ENCODE results near the gene SP1.

SP1 gene

GRCh38 chr12:53452159-53453077 lies 72.4 kb downstream of the SP1 start:
- peak; percentile 88 for DNase-seq

DNA sequence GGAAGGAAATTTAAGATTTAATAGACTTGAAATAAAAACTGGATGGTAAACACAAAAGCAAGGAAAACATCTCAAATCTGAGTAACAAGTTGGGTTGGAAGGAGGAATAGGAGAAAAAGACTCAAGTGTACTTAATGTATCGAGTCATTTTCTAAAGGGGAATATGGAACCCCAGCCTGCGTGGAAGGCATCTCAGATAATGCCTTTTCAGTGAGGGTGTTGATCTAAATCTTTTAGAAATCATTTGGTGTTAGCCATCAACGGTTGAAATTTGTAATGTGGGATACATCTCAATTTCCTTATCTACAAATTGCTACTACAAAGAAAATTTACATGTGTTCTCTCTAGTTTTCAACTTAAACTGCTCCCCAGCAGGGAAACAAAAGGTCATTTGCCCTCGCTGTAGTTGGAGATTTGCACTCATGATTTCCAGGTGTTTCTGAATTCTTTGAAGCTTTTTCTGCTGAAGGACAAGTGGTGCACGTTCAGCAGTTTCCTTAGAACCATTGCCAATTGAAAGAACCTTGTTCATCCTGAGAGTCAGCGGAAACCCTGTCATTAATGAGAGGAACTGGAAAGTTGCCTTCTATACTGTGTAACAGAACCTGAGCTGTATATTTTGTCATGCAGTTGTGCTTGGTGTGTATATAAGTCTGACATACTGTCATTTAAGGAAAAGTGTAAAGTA lies 74.1 kb downstream of the SP1 start:
- no peak for DNase-seq

DNA sequence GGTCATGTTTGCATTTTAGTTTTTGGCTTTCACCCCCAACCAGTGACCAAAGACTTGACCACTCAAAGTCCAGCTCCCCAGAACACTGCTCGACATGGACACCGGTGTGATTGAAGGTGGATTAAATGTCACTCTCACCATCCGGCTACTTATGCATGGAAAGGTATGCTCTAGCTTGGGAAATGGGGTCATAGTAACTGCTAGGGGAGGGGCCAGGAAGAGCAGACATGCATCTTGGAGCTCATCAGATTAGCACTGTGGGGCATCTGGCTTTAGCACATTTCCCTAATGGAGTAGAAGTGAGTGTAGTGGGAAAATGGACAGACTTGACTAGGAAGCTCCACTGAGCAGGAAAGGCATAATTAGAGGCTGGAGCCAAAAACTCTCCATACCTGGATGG lies 74.7 kb downstream of the SP1 start:
- no peak for DNase-seq

GRCh38 chr12:53456654-53457366 lies 76.8 kb downstream of the SP1 start:
- no peak for DNase-seq

- no peak for DNase-seq
Measured at GRCh38 chr12:53459097-53459496, 79.1 kb downstream of the SP1 start.

- no peak for DNase-seq
Measured at GRCh38 chr12:53461059-53461458, 81.1 kb downstream of the SP1 start.

DNA sequence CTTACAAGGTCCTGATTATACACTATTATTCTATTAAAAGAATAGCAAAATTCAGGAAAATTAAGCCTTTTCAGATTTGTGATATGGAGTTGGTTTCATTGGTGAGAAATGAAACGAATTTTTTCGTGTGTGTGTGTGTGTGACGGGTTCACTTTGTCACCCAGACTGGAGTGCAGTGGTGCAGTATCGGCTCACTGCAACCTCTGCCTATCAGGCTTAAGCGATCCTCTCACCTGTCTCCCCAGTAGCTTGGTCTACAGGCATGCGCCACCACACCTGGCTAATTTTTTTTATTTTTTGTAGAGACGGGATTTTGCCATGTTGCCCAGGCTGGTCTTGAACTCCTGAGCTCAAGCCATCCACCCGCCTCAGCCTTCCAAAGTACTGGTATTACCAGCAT lies 81.6 kb downstream of the SP1 start:
- no peak for DNase-seq

DNA sequence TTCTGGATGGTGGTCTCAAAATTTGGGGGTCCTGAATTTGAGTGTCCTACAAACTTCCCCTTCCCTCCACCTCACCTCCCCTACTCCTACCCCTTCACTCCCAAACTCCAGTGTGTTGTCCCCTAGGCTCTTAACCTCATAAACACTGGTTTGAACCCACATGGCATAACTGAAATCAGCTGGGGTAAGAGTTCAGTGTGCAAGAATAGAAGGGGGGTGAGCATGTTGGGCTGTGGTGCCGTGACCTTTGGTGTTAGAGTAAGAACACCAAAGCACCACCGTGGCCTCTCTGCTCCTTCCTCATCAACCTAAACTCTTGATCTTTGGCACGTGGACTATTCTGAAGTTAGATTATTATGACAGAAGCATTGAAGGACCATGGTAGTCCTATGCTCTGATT lies 83.0 kb downstream of the SP1 start:
- DNase-seq, result no peak

DNA sequence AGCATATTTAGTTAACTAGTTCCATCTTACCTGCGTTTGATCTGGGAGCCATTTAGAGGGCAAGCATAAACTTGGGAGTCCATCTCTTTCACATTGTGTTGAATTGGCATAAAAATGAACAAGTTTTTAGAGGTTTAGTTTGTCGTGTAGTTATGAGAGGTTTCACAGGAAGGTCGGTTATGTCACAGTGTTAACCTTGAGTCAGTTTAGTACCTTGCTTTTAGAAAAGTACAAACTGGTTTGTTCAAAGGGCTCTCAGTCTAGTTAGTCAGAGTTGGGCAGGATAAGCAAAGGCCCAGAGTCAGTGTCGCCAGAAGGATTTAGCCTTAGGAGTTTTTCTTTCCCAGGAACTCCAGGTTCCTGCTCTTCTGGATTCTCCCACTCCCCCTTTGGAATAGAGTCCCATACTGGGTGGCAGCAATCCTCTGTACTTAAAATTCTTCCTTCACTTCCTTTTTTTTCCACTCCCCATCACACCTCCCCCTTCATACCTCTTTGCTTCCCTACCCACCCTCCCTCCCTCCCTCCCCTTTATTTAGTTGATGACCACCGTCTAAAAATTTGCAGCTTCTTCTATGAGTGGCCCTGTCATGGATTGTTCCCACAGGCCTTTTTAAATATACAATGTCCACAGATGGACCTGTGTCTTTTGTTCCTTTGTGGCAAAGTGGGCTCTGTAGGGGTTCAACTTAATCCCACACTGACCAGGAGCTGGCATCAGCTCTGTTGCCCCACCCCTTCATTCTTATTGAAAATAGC lies 84.0 kb downstream of the SP1 start:
- DNase-seq, result no peak

- no peak for DNase-seq
Measured at GRCh38 chr12:53464685-53465418, 84.9 kb downstream of the SP1 start.

DNA sequence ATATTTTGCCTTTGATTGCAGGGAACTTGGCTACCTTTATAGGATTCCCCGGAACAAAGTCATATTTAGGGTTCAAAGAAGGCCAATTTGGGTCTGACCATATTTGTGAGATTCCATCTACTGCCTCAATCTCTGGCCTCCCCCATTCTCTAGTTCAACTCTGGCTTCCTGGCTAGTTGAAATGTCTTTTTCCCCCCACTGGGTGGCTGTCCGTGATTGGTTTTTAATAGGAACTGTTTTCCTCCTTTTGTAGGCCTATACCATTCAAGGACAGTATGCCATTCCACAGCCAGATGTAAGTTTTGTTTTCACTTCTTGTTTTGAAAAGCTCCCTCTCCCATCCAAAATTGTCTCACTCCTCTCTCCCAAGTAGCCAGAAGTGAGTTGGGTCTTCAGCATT lies 85.7 kb downstream of the SP1 start:
- DNase-seq, result no peak

Measured in activated CD8-positive, alpha-beta memory T cell treated with anti-CD3 and anti-CD28 coated beads, Interleukin-2, amount 50 U/mL, for 48 hours (primary cell).